ENCODE measurements around the gene CARTPT.

The CARTPT gene

DNA sequence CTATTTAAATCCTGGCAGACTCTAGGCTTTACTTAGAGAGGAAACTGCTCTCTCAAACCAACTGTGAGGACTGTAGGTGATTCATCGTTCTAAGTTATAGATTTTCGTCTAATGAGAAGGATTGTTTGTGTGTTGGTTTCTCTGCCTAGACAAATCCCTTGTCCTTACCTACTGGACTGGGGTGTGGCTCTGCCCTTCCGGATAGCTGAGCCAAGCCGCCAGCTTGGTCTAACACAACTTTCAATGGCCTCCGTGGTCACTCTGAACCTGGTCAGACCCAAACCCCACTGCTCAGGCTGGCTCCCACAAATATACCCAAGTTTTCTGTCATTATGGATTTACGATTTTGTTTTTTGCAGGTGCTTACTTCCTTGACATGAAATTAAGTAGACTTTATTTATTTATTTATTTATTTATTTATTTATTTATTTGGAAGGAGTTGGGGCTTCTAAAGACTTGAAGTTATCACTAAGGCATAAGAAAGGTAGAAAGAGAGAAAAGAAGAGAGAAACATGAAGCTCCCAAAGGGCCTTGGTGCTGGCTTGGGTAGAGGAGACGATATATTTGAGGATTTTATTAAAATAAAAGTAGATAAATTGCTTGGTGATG lies 19.0 kb downstream of the CARTPT start:
- no peak for DNase-seq (ENCODE audit: low read depth in 2 of 3, low spot score in 1 of 3)

DNA sequence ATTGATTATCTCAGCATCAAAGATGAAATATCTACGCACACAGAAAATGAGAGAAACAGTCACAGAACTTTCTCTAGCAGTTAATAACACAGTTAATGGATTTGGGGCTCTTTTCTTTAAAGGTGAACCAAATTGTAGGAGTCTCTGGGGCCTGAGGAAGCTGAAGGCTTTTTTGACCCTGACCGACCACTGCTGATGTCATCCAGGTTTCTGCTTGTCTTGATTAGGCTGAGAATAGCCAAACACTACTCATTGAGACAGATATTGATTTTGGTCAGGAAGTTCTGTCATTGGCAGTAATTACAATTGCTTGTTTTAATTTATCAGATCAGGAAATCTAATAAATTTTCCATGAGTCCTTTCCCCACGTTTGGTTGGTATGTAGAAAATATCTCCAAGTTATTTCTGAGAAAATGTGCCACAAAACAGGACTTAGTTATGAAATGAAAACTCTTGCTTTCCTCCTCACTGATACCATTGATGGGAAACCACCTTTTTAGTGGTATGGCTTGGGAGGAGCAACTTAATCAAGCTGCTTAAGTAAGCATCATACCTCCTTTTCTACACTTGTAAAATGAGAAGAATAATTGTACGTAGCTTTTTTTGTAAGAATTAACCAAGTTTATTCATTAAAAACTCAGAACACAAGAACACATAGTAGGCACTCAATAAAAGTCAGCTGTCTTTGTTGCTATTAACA lies 19.7 kb downstream of the CARTPT start:
- DNase-seq (ENCODE audit: low read depth in 2 of 3, low spot score in 1 of 3): no peak

DNA sequence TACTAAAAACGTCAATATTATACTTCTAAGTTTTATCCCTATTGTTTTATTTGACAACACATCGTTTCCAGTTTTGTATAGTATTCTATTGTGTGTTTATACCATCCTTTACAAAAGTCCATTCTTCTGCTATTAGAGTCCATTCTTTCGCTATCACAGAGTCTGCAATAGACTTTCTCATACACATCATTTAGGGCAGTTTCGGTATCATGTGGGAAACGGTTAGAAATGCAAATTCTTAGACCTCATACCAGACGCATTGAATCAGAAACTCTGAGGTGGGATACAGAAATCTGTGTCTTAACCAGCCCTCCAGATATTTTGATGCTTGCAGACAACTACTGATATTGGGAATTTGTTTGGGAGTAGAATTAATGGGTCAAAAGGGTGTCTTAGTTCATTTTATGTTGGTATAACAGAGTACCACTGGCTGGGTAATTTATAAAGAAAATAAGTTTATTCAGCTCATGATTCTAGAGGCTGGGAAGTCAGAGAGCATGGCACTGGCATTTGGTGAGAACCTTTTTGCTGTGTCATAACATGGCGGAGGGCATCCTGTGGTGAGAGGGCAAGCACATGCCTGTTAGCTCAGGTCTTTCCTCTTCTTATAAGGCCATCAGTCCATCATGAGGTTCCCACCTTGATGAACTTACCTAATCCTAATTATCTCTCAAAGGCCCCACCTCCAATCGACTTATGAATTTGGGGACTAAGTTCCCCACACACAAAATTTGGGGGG lies 21.1 kb downstream of the CARTPT start:
- no peak for DNase-seq (ENCODE audit: low read depth in 2 of 3, low spot score in 1 of 3)

DNA sequence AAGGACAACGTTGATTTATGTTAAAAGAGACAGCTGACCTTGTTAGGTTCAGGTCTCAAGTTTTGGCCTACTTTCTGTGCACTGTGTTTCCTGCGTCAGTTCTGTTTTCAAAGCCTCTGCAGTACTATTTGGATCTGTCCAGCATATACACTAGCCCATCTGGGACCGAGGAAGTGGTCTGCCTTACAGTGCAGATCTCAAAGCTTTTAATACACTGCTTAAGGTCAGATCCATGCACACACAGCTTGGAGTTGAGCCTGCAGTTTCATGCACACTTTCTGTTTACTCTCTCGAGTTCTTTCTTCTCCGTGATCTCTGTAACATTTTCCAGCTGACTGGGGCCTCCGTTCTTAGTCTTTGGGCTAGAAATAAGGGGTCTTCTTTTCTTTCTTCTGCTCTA lies 24.1 kb downstream of the CARTPT start:
- no peak for DNase-seq (ENCODE audit: low read depth in 2 of 3, low spot score in 1 of 3)

DNA sequence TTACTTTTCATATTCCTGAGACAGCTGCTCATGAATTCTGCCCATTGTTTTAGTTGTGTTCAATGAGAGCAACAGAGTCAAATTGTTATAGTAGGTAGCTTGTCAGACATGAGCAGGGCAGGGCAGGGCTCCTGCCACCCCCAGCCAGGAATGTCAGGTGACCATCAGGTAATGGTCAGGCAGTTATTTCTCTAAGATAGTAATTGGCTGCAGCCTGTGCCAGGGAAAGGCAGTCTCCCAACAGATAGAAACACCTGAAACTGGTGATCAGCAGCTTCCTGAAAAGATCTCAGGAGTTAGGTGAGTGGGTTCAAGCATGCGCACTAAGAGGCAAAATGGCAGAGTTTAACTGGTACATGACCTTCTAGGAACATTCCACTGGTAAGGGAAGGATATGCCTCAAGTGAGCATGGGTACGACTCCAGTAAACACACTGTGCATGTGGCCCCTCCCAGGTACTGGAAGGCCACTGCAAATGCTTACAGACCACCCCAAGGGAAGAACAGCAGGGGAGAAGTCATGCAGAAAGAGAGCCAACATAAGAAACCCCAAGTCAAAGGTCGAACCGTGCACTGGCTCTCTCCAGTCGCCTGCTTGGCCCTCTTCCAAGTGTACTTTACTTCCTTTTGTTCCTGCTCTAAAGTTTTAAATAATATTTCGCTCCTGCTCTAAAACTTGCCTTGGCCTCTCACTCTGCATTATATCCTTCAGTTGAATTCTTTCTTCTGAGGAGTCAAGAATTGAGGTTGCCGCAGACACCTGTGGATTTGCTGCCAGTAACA lies 25.1 kb downstream of the CARTPT start:
- no peak for DNase-seq (ENCODE audit: low read depth in 2 of 3, low spot score in 1 of 3)

DNA sequence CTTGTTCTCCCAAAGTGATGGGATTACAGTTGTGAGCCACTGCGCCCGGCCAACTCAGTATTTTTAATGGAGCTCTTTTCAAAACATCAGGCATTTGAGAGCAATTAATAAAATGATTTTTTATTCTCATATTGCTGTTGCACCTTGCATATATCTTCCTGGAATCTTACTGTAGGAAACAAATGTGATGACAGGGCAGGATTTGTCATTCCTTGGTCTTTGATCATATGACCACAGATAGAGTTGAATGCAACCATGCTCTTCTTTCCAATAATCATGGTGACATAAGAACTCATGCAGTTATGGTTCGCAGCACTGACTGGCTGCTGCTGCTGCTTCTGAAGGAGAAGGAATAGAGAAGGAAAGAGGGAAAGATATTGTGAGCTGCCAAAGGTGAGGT lies 28.1 kb downstream of the CARTPT start:
- no peak for DNase-seq (ENCODE audit: low read depth in 2 of 3, low spot score in 1 of 3)

DNA sequence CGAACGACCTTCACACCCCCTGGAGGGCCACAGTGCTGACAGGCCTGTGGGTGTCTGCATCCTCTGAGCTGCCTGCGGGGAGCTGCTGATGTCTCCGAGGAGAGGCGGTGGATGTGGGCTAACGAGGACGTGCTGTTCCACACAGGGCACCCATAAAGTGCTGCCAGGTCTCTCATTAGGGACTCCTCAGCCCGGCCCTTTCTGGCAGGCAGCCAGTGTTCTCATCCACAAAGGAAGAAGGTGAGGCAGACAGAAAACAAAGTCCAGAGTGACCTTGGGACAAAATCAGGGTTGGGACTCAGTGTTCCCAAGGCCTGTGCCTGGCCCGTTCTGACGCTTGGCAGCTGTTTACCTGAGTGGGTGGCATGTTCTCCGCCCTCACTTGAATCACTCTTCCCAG lies 29.3 kb downstream of the CARTPT start:
- DNase-seq (ENCODE audit: low read depth in 2 of 3, low spot score in 1 of 3): no peak

DNA sequence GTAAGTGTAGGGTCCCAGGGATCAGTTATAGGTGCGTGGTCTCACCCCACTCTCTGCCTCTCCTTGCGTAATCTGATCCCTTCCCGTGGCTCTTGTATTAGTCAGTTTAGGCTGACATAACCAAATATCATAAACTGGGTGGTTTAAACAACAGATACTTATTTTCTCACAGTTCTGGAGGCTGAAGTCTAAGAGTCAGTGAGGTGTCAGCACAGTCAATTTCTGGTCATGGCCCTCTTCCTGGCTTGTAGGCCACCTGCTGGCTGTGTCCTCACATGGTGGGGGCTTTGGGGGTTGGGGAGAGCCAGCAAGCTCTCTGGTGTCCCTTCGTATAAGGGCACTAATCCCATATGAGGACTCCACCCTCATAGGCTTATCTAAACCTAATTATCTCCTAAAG lies 32.3 kb downstream of the CARTPT start:
- no peak for DNase-seq (ENCODE audit: low read depth in 2 of 3, low spot score in 1 of 3)

DNA sequence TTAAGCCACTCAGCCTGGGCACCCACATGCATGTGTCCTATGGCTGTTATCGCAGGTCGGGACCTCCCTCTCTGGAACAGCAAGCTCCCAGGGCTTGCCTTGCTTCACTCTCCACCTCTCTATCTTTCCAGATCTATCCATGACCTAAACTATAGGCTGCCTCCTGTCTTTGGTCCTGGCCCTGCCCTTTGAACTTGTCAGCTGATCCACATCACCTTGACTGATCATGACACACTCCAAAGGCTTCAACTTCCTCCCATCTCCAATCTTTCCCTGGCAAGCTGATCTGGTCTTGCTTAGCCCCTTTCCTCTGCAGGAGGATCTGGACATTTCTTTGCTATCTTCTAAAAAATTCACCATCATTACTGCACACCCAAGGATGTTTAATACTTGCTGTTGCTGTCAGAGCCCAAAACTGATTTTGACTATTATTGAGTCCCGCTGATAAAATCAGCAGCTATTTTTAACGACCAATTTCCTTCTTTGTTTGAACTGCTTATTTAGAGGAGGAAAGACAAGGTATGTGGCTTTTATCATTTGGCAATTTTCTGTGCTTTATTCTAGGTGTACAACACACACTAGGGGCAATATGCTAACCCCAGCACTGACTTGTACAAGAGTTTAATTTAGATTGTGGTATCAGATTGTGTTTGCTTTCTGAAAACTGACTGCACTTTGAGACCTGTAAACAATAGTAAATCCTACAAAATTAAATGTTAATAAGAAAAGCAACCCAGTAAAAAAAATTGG lies 33.5 kb downstream of the CARTPT start:
- DNase-seq (ENCODE audit: low read depth in 2 of 3, low spot score in 1 of 3): no peak

DNA sequence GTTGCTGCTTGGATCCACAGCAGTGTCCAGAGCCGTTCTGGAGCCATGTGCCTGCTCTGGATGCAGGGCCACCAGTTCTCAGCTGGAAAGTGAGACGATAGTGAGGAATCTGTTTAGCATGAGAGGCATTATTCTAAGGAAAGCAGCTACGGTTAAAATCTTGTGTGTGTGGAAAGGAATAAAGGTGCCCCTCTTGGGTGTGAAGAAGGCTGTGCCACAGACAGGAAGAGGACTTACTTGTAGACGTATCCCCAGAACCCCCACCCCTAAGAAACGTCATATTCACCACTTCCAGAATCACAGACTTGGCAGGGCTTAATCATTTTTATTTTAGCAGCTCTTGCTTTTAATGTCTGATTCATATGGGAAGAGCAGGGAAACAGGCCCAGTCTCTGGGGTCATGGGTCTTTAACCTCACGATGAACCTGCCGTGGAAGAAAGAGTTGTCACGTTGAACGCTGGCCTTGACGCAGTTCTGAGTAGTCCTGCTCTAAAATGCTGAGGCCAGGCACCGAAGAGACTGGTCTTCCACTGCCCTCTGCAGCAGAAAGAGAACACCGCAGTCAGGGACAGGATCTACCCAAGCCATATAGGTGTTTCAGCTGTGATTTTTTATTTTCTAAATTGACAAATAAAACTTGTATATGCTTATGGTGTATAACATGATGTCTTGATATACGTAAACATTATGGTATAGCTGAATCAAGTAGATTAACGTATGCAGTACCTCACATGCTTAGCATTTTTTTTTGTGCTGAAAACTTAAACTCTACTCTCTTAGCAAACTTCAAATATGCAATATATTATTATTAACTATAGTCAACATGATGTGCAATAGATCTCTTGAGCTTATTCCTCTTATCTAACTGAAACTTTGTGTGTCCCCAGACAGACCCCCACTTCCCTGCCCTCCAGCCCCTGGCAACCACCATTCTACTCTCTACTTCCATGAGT lies 38.8 kb downstream of the CARTPT start:
- peak; percentile 11 to 25 (median 23) for DNase-seq (ENCODE audit: low read depth in 2 of 3, low spot score in 1 of 3)

DNA sequence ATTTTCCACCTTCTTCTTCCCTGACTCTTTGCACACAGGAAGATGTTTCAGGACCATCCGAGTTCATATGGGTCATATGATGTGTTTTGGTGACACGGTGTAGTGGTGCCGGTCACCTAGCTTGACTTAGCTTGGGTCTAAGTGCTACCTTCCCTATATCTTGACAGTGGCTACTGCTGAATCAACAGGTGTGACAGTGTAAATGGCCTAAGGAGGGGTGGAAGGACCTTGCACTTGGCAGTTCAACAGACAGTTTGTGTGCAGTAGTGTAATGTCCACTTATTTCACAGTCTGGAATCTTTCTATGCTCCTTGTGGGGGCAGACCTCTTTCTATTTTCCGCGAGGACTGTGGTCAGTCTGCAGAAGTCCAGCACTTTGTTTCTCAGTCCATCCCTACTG lies 43.8 kb downstream of the CARTPT start:
- no peak for DNase-seq (ENCODE audit: low read depth in 2 of 3, low spot score in 1 of 3)

DNA sequence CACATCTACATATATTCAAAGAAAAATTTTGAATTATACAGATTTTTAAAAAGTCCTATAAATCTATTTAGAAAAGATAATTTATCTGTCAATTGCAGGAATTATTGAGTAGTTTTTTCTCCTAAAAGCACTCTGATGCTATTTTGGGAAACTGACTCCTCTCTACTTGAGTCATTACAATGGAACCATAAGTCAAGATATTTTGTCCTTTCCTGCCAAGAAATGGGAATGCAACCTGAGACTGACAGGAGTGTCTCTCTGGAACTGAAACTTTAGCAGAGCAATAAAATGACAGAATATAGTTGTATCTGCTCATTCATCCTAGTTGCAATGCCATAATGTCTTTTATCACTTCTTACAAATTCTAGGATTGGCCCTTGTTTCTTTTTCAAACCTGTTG lies 48.6 kb downstream of the CARTPT start:
- DNase-seq (ENCODE audit: low read depth in 2 of 3, low spot score in 1 of 3): no peak

DNA sequence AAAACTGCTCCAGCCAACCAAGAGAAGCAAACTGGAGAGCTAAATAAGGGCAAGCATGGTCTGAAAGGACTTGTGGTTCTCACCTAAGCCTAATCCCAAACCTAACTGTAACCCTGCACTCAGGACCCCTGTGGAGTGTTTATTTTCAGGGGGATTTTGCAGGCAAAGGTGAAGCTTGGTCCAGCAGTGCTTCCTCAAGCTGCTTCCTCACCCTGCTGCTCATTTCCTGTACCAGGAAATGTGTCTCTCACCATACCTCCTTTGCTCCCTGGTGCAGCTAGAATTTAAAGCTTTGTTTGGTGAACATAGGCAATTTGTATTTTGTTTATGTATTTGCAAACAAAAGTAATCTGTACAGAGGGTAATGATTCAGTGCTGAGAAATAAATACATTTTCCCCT lies 50.2 kb downstream of the CARTPT start:
- no peak for DNase-seq (ENCODE audit: low read depth in 2 of 3, low spot score in 1 of 3)

DNA sequence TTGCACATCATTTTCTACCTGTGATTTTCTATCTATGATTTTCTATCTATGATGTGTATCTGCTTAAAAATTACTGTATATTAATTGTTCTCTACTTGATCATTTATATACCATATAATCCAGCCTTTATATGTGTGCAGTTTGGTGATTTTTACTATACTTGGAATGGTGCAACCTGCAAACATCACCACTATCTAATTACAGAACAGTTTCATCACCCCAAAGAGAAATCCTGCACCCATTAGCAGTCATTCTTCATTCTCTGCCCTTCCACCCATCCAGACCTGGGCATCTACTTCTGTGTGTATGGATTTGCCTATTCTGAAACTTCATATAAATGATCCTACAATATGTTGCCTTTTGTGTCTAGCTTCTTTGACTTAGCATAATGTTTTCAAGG lies 51.3 kb downstream of the CARTPT start:
- DNase-seq (ENCODE audit: low read depth in 2 of 3, low spot score in 1 of 3): no peak
